GM12801 (cell line): ENCODE data around the gene RUFY1.

Source experiments
- TF ChIP-seq, protein P1 (sequence below): IDR thresholded peaks from one replicate; pipeline ENCODE4 v1.5.1; 2011; ENCODE audit warnings: control low read depth; ENCODE audit not compliant: insufficient read length; ENCODE audit errors: extremely low read depth

Gene RUFY1

DNA sequence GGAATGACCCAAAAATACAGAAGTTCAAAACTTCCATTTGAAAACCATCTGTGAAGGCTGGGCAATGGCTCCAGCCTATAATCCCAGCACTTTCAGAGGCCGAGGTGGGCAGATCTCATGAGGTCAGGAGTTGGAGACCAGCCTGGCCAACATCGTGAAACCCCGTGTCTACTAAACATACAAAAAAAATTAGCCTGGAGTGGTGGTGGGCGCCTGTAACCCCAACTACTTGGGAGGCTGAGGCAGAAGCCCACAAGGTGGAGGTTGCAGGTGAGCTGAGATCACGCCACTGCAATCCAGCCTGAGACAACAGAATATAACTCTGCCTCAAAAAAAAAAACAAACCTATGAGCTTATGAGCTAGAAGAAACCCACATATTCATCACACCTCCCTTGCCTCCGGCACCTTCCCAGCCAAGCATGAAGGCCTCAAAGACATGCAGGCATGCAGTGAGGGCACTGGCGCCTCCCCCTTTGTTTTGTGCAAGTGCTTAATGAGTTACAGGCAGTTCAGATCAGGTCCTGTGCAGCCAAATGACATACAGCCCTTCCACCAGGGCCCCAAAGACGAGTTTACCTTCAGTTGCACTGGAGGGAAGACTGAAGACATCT, 63.2 kb downstream of the RUFY1 start:
- TF ChIP-seq, protein P1, sequence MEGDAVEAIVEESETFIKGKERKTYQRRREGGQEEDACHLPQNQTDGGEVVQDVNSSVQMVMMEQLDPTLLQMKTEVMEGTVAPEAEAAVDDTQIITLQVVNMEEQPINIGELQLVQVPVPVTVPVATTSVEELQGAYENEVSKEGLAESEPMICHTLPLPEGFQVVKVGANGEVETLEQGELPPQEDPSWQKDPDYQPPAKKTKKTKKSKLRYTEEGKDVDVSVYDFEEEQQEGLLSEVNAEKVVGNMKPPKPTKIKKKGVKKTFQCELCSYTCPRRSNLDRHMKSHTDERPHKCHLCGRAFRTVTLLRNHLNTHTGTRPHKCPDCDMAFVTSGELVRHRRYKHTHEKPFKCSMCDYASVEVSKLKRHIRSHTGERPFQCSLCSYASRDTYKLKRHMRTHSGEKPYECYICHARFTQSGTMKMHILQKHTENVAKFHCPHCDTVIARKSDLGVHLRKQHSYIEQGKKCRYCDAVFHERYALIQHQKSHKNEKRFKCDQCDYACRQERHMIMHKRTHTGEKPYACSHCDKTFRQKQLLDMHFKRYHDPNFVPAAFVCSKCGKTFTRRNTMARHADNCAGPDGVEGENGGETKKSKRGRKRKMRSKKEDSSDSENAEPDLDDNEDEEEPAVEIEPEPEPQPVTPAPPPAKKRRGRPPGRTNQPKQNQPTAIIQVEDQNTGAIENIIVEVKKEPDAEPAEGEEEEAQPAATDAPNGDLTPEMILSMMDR: no peak

DNA sequence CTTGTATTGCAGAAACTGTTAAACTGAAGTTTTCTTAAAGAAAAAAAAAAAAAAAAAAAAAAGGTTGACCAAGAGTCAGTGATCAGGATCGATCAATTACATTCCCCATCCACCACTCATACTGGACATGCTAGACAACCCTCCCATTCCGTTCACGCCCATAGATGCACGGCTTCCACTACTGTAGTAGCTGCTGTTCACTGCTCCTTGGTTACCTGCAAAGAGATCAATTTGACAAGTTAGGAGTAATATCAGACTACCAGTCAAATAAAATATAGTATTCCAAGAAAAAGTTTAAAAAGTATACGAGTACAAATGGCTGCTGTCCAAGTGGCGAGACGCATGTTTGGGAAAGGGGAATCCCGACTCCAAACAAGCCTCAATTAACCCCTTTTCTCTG, 64.4 kb downstream of the RUFY1 start:
- TF ChIP-seq, protein P1: no peak

DNA sequence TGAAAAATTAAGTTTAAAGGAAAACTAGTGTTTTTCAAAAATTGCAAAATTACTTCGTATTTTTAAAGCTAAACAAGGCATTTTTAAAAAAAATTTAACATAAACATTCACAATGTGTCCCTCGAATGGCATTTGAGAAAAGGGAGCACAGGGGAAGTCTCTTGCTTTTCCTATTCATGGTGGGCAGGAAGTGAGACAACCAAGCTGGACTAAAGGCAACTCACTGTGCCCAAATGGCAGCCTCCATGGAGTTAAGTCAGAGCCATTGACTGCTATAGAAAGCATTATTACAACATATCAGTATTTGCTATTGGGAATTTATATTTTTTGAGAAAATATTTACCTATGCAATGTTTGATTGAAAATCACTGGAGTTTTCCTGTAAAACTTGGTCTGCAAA, 64.8 kb downstream of the RUFY1 start:
- TF ChIP-seq, protein P1: no peak

DNA sequence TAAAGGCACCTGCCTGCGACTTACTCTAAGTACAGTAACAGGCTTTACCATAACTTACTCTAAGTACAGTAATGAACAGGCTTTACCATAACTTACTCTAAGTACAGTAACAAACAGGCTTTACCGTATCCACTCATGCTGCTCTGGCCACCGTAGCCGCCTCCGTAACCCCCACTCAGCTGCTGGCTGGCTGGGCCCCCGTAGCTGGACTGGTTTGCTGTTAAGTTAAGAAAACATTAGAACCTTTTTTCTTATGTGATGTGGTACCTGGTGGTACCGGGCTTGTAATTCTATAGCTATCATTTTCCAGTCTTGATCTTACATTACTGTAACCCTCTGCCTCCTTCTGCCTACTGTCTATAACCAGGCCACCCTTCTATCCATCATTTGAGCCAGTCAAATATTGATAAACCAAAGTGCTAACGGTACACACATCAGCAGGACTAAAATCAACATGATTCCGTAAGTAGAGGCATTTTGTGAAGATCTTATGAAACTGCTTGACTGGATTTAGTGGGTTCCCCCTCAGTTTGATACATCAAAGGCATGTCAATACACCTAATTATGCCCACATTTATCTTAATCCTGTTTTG, 65.7 kb downstream of the RUFY1 start:
- TF ChIP-seq, protein P1: no peak

DNA sequence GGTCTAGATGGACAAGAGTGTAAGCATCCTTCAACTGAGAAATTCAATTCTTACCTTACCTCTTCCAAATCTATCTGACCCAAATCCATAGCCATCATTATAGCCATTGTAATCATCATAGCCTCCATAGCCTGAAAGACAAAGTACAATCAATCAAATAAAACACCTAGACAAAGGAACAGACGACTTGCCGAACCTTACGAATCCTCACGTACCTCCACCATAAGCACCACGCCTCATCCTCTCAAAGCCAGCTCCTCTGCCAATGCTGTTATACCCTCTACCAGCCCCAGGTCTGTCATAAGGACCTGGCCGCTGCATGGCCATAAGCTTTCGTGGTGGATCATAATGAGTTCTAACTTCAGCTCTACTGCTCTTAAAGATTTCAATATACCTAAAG, 67.6 kb downstream of the RUFY1 start:
- TF ChIP-seq, protein P1: no peak

DNA sequence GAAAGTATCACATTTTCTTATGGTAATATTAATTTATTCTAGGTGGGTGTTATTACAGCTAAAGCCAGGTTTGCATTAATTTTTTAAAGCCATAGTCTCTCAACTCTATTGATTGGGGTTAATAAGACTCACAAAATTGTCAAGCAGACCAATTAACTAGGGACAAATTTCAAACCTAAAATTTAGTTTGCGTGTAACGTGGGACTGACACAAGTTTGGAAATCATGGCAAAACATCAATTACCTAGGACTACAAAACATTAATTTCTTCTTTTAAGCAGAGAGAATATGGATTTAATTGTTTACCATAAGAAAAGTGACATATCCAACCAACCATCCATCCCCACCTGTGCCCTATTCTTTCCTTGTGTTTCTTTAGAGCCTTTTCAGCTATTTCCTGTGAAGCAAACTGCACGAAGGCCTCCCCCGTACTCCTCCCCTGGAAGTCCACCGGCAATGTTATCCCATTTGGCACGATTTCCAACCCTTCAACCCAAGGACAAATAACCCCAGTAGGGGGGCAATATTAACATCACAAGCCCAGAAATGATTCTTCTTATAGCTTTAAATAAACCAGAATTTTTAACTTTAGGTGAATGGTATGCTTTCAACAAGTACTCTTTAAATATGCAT, 68.7 kb downstream of the RUFY1 start:
- TF ChIP-seq, protein P1: no peak

DNA sequence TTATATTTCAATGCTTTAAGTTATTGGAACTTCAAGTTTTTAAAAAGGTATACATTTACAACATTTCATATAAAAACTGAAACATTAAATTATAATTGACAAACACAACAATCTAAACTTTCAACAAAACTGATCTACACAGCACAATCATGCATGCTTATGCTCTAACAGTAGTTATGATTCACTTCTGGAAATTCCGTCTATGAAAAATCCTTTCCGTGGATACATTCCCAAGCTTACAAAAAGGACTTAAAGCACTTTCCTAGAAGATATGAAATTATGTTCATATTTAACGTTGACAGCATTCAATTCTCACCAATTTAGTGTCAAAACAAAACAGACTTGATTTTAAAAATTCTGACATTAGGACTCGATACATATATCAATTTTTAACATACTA, 69.4 kb downstream of the RUFY1 start:
- TF ChIP-seq, protein P1: no peak
